Epithelial cell of proximal tubule (primary cell): ENCODE results near the gene OR3A2. TPM values are rescaled to one million over a fixed set of nuclear protein-coding genes. Genes with fewer than 3 reads are reported as not detected.

Experiments used
- total RNA-seq: library from RNA; depleted of rRNA; stranded (reverse); fragments of >200 nt; gene quantifications from 2 replicates; pipeline ENCODE4 v1.2.3, GENCODE V29; 2015

The OR3A2 gene
- total RNA-seq, 1 donor from 2014 or later: 1.6 TPM

Other genes starting within 250 kb of the OR3A2 start
- gene OR1A2, start 188.8 kb downstream of the OR3A2 start, total RNA-seq: not detected in 2 replicates
- not detected in 2 replicates for gene OR1A1, start 178.6 kb downstream of the OR3A2 start, total RNA-seq
- not detected in 2 replicates for gene OR3A1, start 87.9 kb downstream of the OR3A2 start, total RNA-seq
- gene OR1E1, start 12.1 kb upstream of the OR3A2 start, total RNA-seq: not detected in 2 replicates
- not detected in 2 replicates for gene OR3A3, start 25.1 kb upstream of the OR3A2 start, total RNA-seq
- not detected in 2 replicates for gene OR1E2, start 47.5 kb upstream of the OR3A2 start, total RNA-seq
- 0.07 TPM in 1 of 2 replicates, not detected in the other for gene SPATA22, start 85.5 kb upstream of the OR3A2 start, total RNA-seq
- 0.06 TPM in 1 of 2 replicates, not detected in the other for gene ASPA, start 89.7 kb upstream of the OR3A2 start, total RNA-seq
- gene TRPV3, start 171.5 kb upstream of the OR3A2 start, total RNA-seq: 0.36 and 0.46 TPM in 2 replicates
- gene TRPV1, start 223.1 kb upstream of the OR3A2 start, total RNA-seq: 0.87 and 1.7 TPM in 2 replicates
- 18.1 and 23.5 TPM in 2 replicates for gene SHPK, start 249.9 kb upstream of the OR3A2 start, total RNA-seq